Loucy (cell line): ENCODE data around the gene TTBK2.
"Not testable (repeated sequence)": the region's sequence is repeated elsewhere in the genome, so short reads cannot be mapped to it uniquely, and the experiment has no call there.

Experiments
- H2AFZ ChIP-seq: fragments of 200-600 bp; sonication (generic); 2 replicates; pipeline ENCODE4 v1.6.0; 2016; ENCODE audit warnings: antibody characterized with exemption, mild to moderate bottlenecking, low read length, moderate library complexity
- H3F3A ChIP-seq: fragments of 200-600 bp; 2 replicates; pipeline ENCODE4 v1.6.0; 2016; ENCODE audit warnings: antibody characterized with exemption, low read depth, mild to moderate bottlenecking
- H3K27me3 ChIP-seq: fragments of 200-600 bp; sonication (generic); 2 replicates; pipeline ENCODE4 v1.6.1; 2014; ENCODE audit warnings: low read length, mild to moderate bottlenecking; ENCODE audit not compliant: insufficient read depth, poor library complexity, severe bottlenecking
- H3K36me3 ChIP-seq: fragments of 200-600 bp; sonication (generic); 2 replicates; pipeline ENCODE4 v1.6.1; 2016; ENCODE audit warnings: low read length; ENCODE audit not compliant: insufficient read depth
- H3K4me1 ChIP-seq: fragments of 200-600 bp; sonication (generic); 2 replicates; pipeline ENCODE4 v1.5.1; 2014; ENCODE audit warnings: low read length, mild to moderate bottlenecking; ENCODE audit not compliant: insufficient read depth, poor library complexity, severe bottlenecking
- H3K4me2 ChIP-seq: fragments of 200-600 bp; sonication (generic); 2 replicates; pipeline ENCODE4 v1.6.0; 2014; ENCODE audit warnings: antibody characterized with exemption, low read length, low read depth, mild to moderate bottlenecking; ENCODE audit not compliant: poor library complexity, severe bottlenecking
- H3K4me3 ChIP-seq: fragments of 200-600 bp; sonication (generic); 2 replicates; pipeline ENCODE4 v1.5.1; 2014; ENCODE audit warnings: low read length, mild to moderate bottlenecking, mixed read lengths; ENCODE audit not compliant: poor library complexity, severe bottlenecking
- H3K79me2 ChIP-seq: fragments of 200-600 bp; sonication (generic); 2 replicates; pipeline ENCODE4 v1.6.1; 2014; ENCODE audit warnings: low read length; ENCODE audit not compliant: insufficient read depth
- H3K9ac ChIP-seq: fragments of 200-600 bp; sonication (generic); 2 replicates; pipeline ENCODE4 v1.6.0; 2014; ENCODE audit warnings: mild to moderate bottlenecking, low read depth, low read length, moderate library complexity; ENCODE audit not compliant: poor library complexity, severe bottlenecking
- H3K9me2 ChIP-seq: fragments of 200-600 bp; sonication (generic); replicated peaks from 2 replicates; pipeline ENCODE4 v1.6.1; 2016; ENCODE audit warnings: low read depth, low read length, mixed read lengths
- H3K9me3 ChIP-seq: fragments of 200-600 bp; sonication (generic); 2 replicates; pipeline ENCODE4 v1.6.1; 2014; ENCODE audit warnings: mild to moderate bottlenecking, antibody characterized with exemption, low read length, low read depth; ENCODE audit not compliant: insufficient read depth
- H4K20me1 ChIP-seq: fragments of 200-600 bp; sonication (generic); 2 replicates; pipeline ENCODE4 v1.6.0; 2014; ENCODE audit warnings: antibody characterized with exemption, low read length, mild to moderate bottlenecking; ENCODE audit not compliant: insufficient read depth, poor library complexity, severe bottlenecking
- CTCF ChIP-seq: fragments of 200-600 bp; sonication (generic); conservative IDR thresholded peaks from 2 replicates; pipeline ENCODE4 v1.5.1; 2014; ENCODE audit warnings: mild to moderate bottlenecking, antibody characterized with exemption, low read length
- EZH2phosphoT487 ChIP-seq: fragments of 200-600 bp; IDR thresholded peaks from 2 replicates; pipeline ENCODE4 v1.6.1; 2018; ENCODE audit warnings: antibody characterized with exemption, mild to moderate bottlenecking, moderate library complexity, borderline replicate concordance

The TTBK2 gene

DNA sequence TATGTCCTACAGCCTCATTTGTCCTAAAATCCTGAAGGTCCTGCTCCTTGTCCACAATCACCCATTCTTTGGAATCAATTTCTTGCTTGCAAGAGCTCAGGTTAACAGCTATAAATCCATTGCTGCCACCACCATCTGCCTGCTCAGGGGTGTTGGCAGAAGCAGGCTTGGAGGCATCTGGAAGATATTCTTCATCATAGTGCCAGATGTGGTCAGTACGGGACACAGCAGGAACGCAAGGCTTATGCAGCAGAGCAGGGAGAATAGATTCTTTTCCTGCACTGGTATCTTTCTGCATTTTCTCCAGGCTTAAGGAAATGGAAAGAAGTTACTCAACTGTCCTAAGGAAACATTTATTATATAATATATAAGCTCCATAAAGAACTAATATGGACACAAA is 145.2 kb downstream of the TTBK2 start:
- H3K4me1 ChIP-seq = no peaks in the 10 kb centered on the region
- no peaks in the 10 kb centered on the region for H3K79me2 ChIP-seq

DNA sequence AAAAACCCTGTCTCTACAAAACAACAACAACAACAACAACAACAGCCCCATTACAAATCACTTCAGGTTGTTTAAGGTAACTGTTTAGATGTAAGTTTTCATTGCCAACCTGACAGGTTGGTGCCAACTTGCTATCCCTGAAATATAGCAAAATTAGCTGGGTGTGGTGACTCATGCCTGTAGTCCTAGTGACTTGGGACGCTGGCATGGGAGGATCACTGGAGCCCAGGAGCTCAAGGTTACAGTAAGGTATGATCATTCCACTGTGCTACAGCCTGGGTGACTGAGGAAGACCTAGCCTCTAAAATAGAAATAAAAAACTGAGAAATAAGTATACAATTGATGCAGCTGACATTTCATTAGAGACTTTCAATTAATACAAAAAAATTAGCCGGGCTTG is 147.7 kb downstream of the TTBK2 start:
- no peaks in the 10 kb centered on the region for H3K79me2 ChIP-seq
- no peaks in the 10 kb centered on the region for H4K20me1 ChIP-seq
- H3K4me3 ChIP-seq = no peak overlapping the region
- no peaks in the 10 kb centered on the region for H3K9me2 ChIP-seq
- H2AFZ ChIP-seq = no peak overlapping the region
- H3K4me2 ChIP-seq = no peak overlapping the region
- TF ChIP-seq EZH2phosphoT487 = no peak
- no peak for TF ChIP-seq CTCF
- H3K27me3 ChIP-seq = no peaks in the 10 kb centered on the region
- H3K4me1 ChIP-seq = no peaks in the 10 kb centered on the region
- H3K9me3 ChIP-seq = no peaks in the 10 kb centered on the region
- H3F3A ChIP-seq = no peaks in the 10 kb centered on the region
- peaks cover 42% of the 10 kb centered on the region for H3K36me3 ChIP-seq
- H3K9ac ChIP-seq = no peak overlapping the region

More for the DNA sequence above, 145.2 kb downstream of the TTBK2 start:
- H3K4me2 ChIP-seq = no peak overlapping the region
- TF ChIP-seq EZH2phosphoT487 = no peak
- TF ChIP-seq CTCF = no peak
- peaks cover 42% of the 10 kb centered on the region for H3K36me3 ChIP-seq
- no peaks in the 10 kb centered on the region for H3K9me3 ChIP-seq
- no peak overlapping the region for H3K4me3 ChIP-seq
- no peaks in the 10 kb centered on the region for H3F3A ChIP-seq
- no peaks in the 10 kb centered on the region for H3K27me3 ChIP-seq
- H3K9ac ChIP-seq = no peak overlapping the region
- no peak overlapping the region for H2AFZ ChIP-seq
- no peaks in the 10 kb centered on the region for H4K20me1 ChIP-seq
- no peaks in the 10 kb centered on the region for H3K9me2 ChIP-seq

DNA sequence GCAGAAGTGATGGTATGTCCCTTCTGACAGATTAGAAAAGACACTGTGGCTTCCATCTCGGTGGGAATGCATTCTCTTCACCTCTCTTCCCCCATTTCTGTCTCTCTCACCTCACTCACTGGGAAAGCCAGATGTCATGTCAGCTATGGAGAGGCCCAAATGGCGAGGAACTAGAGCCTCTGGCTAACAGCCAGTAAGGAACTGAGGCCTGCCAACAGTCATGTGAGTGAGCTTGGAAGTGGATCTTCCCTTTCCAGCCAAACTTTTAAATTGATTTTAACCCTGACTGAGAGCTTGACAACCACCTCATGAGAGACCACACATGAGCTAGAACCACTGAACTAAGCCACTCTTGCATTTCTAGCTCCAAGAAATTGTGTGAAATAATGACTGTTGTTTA is 148.4 kb downstream of the TTBK2 start:
- H3F3A ChIP-seq = no peaks in the 10 kb centered on the region
- TF ChIP-seq EZH2phosphoT487 (no peak), CTCF (no peak)
- no peaks in the 10 kb centered on the region for H3K79me2 ChIP-seq
- no peak overlapping the region for H3K9ac ChIP-seq
- no peaks in the 10 kb centered on the region for H3K27me3 ChIP-seq
- peaks cover 42% of the 10 kb centered on the region for H3K36me3 ChIP-seq
- H3K4me2 ChIP-seq = no peak overlapping the region
- H4K20me1 ChIP-seq = no peaks in the 10 kb centered on the region
- H3K9me3 ChIP-seq = no peaks in the 10 kb centered on the region
- no peak overlapping the region for H3K4me3 ChIP-seq
- H2AFZ ChIP-seq = no peak overlapping the region
- H3K9me2 ChIP-seq = no peaks in the 10 kb centered on the region
- H3K4me1 ChIP-seq = no peaks in the 10 kb centered on the region

- not testable (repeated sequence) for H3K4me1 ChIP-seq, H3K9me2 ChIP-seq, H3K4me2 ChIP-seq, H2AFZ ChIP-seq, H3F3A ChIP-seq, H3K9ac ChIP-seq, H3K79me2 ChIP-seq, H3K9me3 ChIP-seq, H3K4me3 ChIP-seq, H3K27me3 ChIP-seq, H4K20me1 ChIP-seq
- H3K36me3 ChIP-seq = peaks cover 10% of the 10 kb centered on the region; the same call in 1 of the 2 replicates
These were observed 154.5 kb downstream of the TTBK2 start for GRCh38 chr15:42766109-42766508.

DNA sequence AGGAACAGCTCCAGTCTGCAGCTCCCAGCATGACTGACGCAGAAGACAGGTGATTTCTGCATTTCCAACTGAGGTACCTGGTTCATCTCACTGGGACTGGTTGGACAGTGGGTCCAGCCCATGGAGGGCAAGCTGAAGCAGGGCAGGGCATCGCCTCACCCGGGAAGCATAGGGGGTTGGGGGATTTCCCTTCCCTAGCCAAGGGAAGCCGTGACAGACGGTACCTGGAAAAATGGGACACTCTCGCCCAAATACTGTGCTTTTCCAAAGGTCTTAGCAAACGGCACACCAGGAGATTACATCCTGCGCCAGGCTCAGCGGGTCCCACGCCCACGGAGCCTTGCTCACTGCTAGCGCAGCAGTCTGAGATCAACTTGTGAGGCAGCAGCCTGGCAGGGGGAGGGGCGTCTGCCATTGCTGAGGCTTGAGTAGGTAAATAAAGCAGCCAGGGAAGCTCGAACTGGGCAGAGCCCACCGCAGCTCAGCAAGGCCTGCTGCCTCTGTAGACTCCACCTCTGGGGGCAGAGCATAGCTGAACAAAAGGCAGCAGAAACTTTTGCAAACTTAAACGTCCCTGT is 156.3 kb downstream of the TTBK2 start:
- not testable (repeated sequence) for H3K4me3 ChIP-seq, H4K20me1 ChIP-seq, H3K27me3 ChIP-seq, H3K4me1 ChIP-seq, H2AFZ ChIP-seq, H3K4me2 ChIP-seq, H3F3A ChIP-seq, H3K79me2 ChIP-seq, H3K9ac ChIP-seq, H3K9me2 ChIP-seq
- Histone ChIP-seq H3K9me3 (peaks cover 14% of the 10 kb centered on the region), H3K36me3 (peaks cover 21% of the 10 kb centered on the region)
